ENCODE data around the gene FUNDC1.

FUNDC1 gene

DNA sequence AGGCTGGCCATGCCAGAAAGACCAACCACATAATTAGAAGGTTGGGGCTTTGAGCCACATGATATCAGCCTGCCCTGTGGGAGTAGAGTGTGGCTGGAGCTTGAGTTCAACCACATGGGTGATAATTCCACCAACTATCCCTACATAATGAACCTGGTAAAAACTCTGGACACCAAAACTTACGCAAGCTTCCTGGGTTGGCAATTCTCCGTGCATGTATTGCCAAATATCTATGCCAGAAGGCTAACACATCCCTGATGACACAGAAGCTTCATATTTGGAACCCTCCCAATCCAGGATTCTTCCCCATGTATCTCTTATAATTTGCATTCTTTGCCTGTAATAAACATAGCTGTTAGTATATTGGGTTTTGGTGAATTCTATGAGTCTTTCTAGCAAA, 68.2 kb downstream of the FUNDC1 start:
- DNase-seq = no peak
